Fibroblast of villous mesenchyme (primary cell): ENCODE results near the gene HSD17B14. TPM values are rescaled to one million over a fixed set of nuclear protein-coding genes. Genes with fewer than 3 reads are reported as not detected.

Experiments used
- DNase-seq: peaks from one replicate; pipeline ENCODE4 v3.0.0-alpha.2; 2010; ENCODE audit warnings: low read depth
- H3K4me3 ChIP-seq: 2 replicates; pipeline ENCODE4 v1.5.1; 2011; ENCODE audit warnings: low read depth, mild to moderate bottlenecking, low read length
- total RNA-seq: library from RNA; depleted of rRNA; stranded (reverse); fragments of >200 nt; gene quantifications from 2 replicates; pipeline ENCODE4 v1.2.3, GENCODE V29; 2012
- TF ChIP-seq, protein P1 (sequence below): IDR thresholded peaks from 2 replicates; pipeline ENCODE4 v1.5.1; 2012; ENCODE audit warnings: low read depth, mild to moderate bottlenecking, low read length; ENCODE audit not compliant: insufficient read depth

The HSD17B14 gene
- total RNA-seq, 1 donor = 13.8 TPM

- TF ChIP-seq, protein P1, sequence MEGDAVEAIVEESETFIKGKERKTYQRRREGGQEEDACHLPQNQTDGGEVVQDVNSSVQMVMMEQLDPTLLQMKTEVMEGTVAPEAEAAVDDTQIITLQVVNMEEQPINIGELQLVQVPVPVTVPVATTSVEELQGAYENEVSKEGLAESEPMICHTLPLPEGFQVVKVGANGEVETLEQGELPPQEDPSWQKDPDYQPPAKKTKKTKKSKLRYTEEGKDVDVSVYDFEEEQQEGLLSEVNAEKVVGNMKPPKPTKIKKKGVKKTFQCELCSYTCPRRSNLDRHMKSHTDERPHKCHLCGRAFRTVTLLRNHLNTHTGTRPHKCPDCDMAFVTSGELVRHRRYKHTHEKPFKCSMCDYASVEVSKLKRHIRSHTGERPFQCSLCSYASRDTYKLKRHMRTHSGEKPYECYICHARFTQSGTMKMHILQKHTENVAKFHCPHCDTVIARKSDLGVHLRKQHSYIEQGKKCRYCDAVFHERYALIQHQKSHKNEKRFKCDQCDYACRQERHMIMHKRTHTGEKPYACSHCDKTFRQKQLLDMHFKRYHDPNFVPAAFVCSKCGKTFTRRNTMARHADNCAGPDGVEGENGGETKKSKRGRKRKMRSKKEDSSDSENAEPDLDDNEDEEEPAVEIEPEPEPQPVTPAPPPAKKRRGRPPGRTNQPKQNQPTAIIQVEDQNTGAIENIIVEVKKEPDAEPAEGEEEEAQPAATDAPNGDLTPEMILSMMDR = no peak
- no peak for DNase-seq
- no peak overlapping the region for H3K4me3 ChIP-seq
Observed at GRCh38 chr19:48805452-48805851, 30.8 kb downstream of the HSD17B14 start.

GRCh38 chr19:48804496-48804895, 31.8 kb downstream of the HSD17B14 start:
- TF ChIP-seq, protein P1 = no peak
- DNase-seq = no peak

GRCh38 chr19:48802623-48803022, 33.7 kb downstream of the HSD17B14 start:
- no peak for DNase-seq
- H3K4me3 ChIP-seq = no peak overlapping the region
- TF ChIP-seq, protein P1 = no peak

More at GRCh38 chr19:48804496-48804895, 31.8 kb downstream of the HSD17B14 start:
- no peak overlapping the region for H3K4me3 ChIP-seq

GRCh38 chr19:48799358-48800300, 36.7 kb downstream of the HSD17B14 start:
- no peak overlapping the region for H3K4me3 ChIP-seq
- no peak for DNase-seq
- TF ChIP-seq, protein P1 = no peak

DNA sequence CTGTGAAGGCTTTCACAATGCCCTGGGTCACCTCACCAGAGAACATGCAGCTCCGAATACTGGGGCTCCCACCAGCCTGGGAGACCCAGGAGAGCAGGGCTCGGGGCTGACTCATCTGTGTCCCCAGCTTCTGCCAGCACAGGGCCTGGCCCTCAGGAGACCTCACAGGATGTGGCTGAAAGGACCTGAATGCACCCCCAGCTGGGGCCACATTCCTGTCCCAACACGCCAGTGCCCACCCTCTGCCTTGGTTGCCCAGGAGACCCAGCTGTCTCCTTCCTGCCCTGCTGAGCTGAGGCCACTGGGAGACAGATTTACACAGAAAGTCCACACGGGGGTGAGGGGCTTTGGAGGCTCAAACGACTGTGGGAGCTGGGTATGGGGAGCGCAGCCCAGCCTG, 37.4 kb downstream of the HSD17B14 start:
- peak; percentile 13 for DNase-seq
- no peak overlapping the region for H3K4me3 ChIP-seq
- TF ChIP-seq, protein P1 = no peak

GRCh38 chr19:48797103-48797502, 39.2 kb downstream of the HSD17B14 start:
- no peak overlapping the region for H3K4me3 ChIP-seq
- TF ChIP-seq, protein P1 = no peak
- DNase-seq = no peak
